ENCODE results near the gene WAPL.

Gene WAPL

GRCh38 chr10:86451604-86451960 lies 70.0 kb downstream of the WAPL start:
- DNase-seq (ENCODE audit: low read depth), result no peak

GRCh38 chr10:86450806-86451603 lies 70.6 kb downstream of the WAPL start:
- DNase-seq (ENCODE audit: low read depth), result no peak

GRCh38 chr10:86449926-86450558 lies 71.5 kb downstream of the WAPL start:
- no peak for DNase-seq (ENCODE audit: low read depth)

- no peak for DNase-seq (ENCODE audit: low read depth)
These were observed 74.2 kb downstream of the WAPL start for GRCh38 chr10:86447432-86447831.

GRCh38 chr10:86446987-86447386 lies 74.6 kb downstream of the WAPL start:
- no peak for DNase-seq (ENCODE audit: low read depth)

GRCh38 chr10:86446440-86446839 lies 75.2 kb downstream of the WAPL start:
- no peak for DNase-seq (ENCODE audit: low read depth)

GRCh38 chr10:86443936-86444335 lies 77.7 kb downstream of the WAPL start:
- DNase-seq (ENCODE audit: low read depth), result no peak

GRCh38 chr10:86443069-86443468 lies 78.5 kb downstream of the WAPL start:
- DNase-seq (ENCODE audit: low read depth), result no peak

GRCh38 chr10:86440874-86441843 lies 80.4 kb downstream of the WAPL start:
- DNase-seq (ENCODE audit: low read depth), result no peak

- no peak for DNase-seq (ENCODE audit: low read depth)
These were observed 82.0 kb downstream of the WAPL start for GRCh38 chr10:86439544-86439943.

- no peak for DNase-seq (ENCODE audit: low read depth)
These were observed 83.4 kb downstream of the WAPL start for GRCh38 chr10:86438091-86438749.

- DNase-seq (ENCODE audit: low read depth), result no peak
These were observed 84.1 kb downstream of the WAPL start for GRCh38 chr10:86437447-86437846.

- no peak for DNase-seq (ENCODE audit: low read depth)
These were observed 84.6 kb downstream of the WAPL start for GRCh38 chr10:86436963-86437362.

- DNase-seq (ENCODE audit: low read depth), result no peak
These were observed 86.9 kb downstream of the WAPL start for GRCh38 chr10:86434656-86435055.

- DNase-seq (ENCODE audit: low read depth), result no peak
These were observed 97.9 kb downstream of the WAPL start for GRCh38 chr10:86423739-86424138.

- no peak for DNase-seq (ENCODE audit: low read depth)
These were observed 102.5 kb downstream of the WAPL start for GRCh38 chr10:86419101-86419500.

GRCh38 chr10:86415583-86415982 lies 106.0 kb downstream of the WAPL start:
- DNase-seq (ENCODE audit: low read depth), result no peak

GRCh38 chr10:86415116-86415515 lies 106.5 kb downstream of the WAPL start:
- DNase-seq (ENCODE audit: low read depth), result no peak

GRCh38 chr10:86413046-86413728 lies 108.4 kb downstream of the WAPL start:
- no peak for DNase-seq (ENCODE audit: low read depth)

GRCh38 chr10:86411852-86412560 lies 109.6 kb downstream of the WAPL start:
- DNase-seq (ENCODE audit: low read depth), result no peak

Measured in activated T-cell treated with anti-CD3 and anti-CD28 coated beads for 48 hours (primary cell).